ENCODE measurements around the gene MICAL3.

DNA sequence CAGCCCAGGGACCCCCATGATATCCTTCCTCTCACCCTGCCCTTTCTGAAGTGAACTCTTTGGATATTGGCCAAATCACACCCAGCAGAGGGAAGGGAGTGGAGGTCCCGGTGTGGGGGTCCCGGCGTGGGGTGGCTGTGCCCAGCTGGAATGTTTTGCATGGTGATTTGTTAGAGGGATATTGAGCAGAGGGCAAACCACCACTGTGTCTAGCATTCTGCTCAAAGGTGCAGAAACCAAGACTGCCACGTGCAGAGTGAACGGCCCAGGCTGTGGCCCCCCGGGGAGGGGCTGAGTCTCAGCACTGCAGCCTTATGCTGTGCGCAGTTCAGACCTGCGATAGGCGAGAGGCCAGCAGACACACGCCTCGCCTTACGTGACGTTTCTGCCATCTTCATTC, 242.2 kb downstream of the MICAL3 start:
- TF ChIP-seq YY1 (IDR thresholded peaks at IDR 0.05; ENCODE audit: insufficient read depth, insufficient read length), result no peak
- no peak for TF ChIP-seq SUZ12 (IDR thresholded peaks at IDR 0.05; ENCODE audit: extremely low read depth, insufficient read depth, insufficient read length)
- TF ChIP-seq ZNF274 (IDR thresholded peaks at IDR 0.05; ENCODE audit: low read depth, low read length), result no peak

Measured in NT2/D1 (cell line).